Astrocyte of the spinal cord (primary cell): Measurements from ENCODE around the gene AFTPH.

Experiments used
- DNase-seq: peaks from one replicate; pipeline ENCODE4 v3.0.0; 2011; ENCODE audit warnings: low read depth, low spot score
- H3K4me3 ChIP-seq: 2 replicates; pipeline ENCODE4 v1.5.1; 2011; ENCODE audit warnings: low read depth, mild to moderate bottlenecking, low read length, moderate library complexity
- CTCF ChIP-seq: IDR thresholded peaks from 2 replicates; pipeline ENCODE4 v1.5.1; 2012; ENCODE audit warnings: low read depth, mild to moderate bottlenecking, low read length, inconsistent platforms
- in situ Hi-C: cut with HindIII; loops from 2 replicates; pipeline ENCODE4 v1.10.0; 2017; ENCODE audit warnings: low sequenced_read_pairs

AFTPH gene

DNA sequence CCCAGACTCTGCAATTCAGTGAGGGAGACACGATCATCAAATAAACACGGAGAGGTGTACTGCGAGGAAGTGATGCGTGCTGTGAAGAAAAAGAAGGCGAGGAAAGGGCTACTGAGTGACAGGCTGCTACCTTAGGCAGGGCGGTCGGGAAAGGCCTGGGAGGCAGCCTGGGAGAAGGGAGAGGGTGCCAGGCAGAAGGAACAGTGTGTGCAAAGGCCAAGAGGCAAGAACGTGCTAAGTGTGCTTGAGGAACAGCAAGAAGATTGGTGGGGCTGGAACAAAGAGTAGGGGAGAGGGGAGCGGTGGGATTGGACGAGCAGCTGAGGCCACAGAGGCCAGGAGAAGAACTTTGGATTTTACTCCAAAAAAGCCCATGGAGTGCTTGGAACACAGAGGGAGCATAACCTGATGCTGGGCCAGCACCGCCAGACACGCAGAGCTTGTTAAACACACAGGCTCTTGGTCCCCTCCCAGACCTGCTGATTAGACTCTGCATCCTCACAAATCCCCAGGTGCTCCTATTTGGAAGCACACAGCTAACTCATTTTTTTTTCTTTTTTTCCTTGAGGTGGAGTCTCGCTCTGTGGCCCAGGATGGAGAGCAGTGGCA lies 99.2 kb downstream of the AFTPH start:
- no peak for TF ChIP-seq CTCF
- H3K4me3 ChIP-seq = no peak overlapping the region
- in situ Hi-C loops = no loop called here
- no peak for DNase-seq

GRCh38 chr2:64624108-64624610 lies 100.0 kb downstream of the AFTPH start:
- DNase-seq = no peak
- TF ChIP-seq CTCF = no peak
- in situ Hi-C loops = no loop called here
- H3K4me3 ChIP-seq = no peak overlapping the region

GRCh38 chr2:64624862-64625261 lies 100.7 kb downstream of the AFTPH start:
- H3K4me3 ChIP-seq = no peak overlapping the region
- no peak for TF ChIP-seq CTCF
- DNase-seq = no peak
- in situ Hi-C loops = no loop called here

- DNase-seq = no peak
- in situ Hi-C loops = no loop called here
- TF ChIP-seq CTCF = no peak
- no peak overlapping the region for H3K4me3 ChIP-seq
Observed at GRCh38 chr2:64625299-64626145, 101.4 kb downstream of the AFTPH start.

- H3K4me3 ChIP-seq = no peak overlapping the region
- DNase-seq = no peak
- in situ Hi-C loops = no loop called here
- no peak for TF ChIP-seq CTCF
Observed at GRCh38 chr2:64626146-64626809, 102.2 kb downstream of the AFTPH start.

- TF ChIP-seq CTCF = no peak
- DNase-seq = no peak
- in situ Hi-C loops = no loop called here
- H3K4me3 ChIP-seq = no peak overlapping the region
Observed at GRCh38 chr2:64626963-64627760, 103.0 kb downstream of the AFTPH start.
